KOPT-K1 (cell line): Measurements from ENCODE around the gene E4F1.
"Not testable (repeated sequence)": the region's sequence is repeated elsewhere in the genome, so short reads cannot be mapped to it uniquely, and the experiment has no call there.

Experiments used
- H3K27ac ChIP-seq: fragments of 200-600 bp; sonication (generic); 2 replicates; pipeline ENCODE4 v1.5.1; 2016; ENCODE audit warnings: antibody characterized with exemption, mild to moderate bottlenecking, low read depth, low read length; ENCODE audit not compliant: poor library complexity, severe bottlenecking
- H3K36me3 ChIP-seq: fragments of 200-600 bp; sonication (generic); 2 replicates; pipeline ENCODE4 v1.5.1; 2017; ENCODE audit warnings: antibody characterized with exemption, mild to moderate bottlenecking, low read length, moderate library complexity; ENCODE audit not compliant: insufficient read depth
- H3K9me3 ChIP-seq: fragments of 200-600 bp; sonication (generic); 2 replicates; pipeline ENCODE4 v1.5.1; 2017; ENCODE audit warnings: antibody characterized with exemption, low read length, mild to moderate bottlenecking; ENCODE audit not compliant: insufficient read depth, poor library complexity, severe bottlenecking

Gene E4F1

DNA sequence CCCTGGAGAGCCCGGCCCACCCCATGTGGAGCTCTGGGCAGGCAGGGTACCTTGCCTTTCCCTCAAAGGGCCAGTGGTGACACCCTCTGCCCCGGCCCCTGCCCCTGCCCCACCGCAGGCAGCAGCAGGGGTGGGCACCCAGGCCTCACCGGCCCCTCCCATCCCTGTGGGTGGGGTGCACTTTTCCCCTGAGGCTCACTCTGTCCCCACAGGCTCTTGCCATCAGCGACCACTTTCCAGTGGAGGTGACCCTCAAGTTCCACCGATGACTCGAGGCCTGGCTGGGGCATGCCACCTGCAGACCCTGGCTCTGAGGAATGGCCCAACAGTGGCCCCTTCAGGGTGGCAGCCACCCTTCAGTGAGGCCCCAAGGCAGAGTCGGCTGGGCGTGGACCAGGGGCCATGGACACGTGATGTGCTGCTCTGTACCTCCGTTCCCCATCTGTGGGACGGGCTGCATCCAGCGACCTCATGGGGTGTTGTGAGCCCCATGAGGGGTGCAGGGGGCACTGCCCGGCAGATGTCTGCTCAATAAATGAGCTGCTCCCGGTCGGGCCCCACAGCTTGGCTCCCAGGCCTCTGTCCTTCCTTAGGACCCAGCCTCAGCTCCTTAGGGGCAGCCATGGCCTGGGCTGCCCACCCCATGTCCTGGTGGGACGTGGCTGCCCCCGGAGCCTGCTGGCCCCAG, 14.9 kb downstream of the E4F1 start:
- Histone ChIP-seq H3K9me3 (no peaks in the 10 kb centered on the region), H3K36me3 (peaks cover 80% of the 10 kb centered on the region), H3K27ac (no peak overlapping the region)

DNA sequence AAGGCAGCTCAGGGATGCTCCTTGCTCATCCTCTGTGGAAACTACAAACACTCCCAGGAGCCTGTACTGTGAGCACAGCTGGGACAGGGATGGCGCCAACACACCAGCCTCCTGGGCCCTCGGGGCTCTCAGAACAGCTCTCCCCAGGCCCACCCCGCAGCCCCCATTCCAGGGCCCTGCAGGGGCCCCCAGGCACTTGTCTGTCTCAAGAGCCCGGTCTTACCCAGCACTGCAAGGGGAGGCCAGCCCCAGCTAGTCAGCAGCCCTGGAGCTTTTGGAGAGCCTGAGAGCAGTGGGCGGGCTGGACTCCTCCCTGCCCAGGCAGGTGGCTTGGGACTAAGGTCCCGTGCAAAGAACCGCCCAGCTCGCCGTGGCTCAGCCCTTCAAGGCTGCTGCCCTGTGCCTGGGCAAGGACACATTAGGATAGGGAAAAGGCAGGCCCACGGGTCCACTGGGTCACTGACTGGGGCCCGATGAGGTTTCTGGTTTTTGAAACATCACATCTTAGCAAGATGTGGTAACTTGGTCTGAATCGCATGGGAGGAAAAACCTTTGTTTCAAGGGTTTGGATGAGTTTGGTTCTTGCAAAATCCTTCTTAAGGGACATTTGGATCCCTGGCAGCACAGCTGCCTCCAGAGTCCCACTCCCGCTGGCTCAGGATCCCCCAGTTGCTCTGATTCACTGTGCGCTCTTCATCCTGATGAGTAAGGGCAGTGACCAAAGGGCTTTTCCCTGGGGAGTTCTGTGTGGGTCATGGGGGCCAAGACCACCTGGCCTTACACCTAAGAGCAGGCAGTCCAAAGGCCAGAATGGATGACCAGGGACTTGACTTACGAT, 15.7 kb downstream of the E4F1 start:
- Histone ChIP-seq H3K27ac (no peak overlapping the region), H3K9me3 (no peaks in the 10 kb centered on the region), H3K36me3 (peaks cover 80% of the 10 kb centered on the region)

DNA sequence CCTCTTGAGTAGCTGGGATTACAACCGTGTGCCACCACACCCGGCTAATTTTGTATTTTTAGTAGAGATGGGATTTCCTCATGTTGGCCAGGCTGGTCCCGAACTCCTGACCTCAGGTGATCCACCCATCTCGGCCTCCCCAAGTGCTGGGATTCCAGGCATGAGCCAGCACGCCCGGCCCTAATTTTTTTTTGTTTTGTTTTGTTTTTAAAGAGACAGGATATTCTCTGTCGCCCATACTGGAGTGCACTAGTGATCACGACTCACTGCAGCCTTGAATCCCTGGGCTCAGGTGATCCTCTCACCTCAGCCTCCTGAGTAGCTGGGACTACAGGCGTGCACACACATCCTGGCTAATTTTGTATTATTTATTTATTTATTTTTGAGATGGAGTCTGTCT, 16.9 kb downstream of the E4F1 start:
- not testable (repeated sequence) for H3K9me3 ChIP-seq, H3K27ac ChIP-seq
- H3K36me3 ChIP-seq, result peaks cover 80% of the 10 kb centered on the region

DNA sequence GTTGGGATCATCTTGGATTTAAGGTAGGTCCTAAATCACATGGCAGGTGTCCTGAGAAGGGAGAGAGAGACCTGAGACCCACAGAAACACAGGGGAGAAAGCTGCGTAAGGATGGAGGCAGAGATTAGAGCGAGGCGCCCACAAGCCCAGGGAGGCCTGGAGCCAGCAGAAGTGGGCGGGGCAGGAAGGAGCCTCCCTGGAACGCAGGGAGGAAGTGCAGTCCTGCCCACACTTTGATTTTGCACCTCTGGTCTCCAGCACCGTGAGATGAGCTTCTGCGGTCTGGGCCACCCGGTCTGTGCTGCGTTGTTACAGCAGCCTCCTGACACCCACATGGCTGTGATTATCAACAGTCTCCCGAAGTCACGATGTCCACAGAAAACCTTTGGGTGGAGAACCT, 19.2 kb downstream of the E4F1 start:
- H3K9me3 ChIP-seq, result no peaks in the 10 kb centered on the region
- H3K36me3 ChIP-seq, result peaks cover 88% of the 10 kb centered on the region
- H3K27ac ChIP-seq, result no peak overlapping the region

DNA sequence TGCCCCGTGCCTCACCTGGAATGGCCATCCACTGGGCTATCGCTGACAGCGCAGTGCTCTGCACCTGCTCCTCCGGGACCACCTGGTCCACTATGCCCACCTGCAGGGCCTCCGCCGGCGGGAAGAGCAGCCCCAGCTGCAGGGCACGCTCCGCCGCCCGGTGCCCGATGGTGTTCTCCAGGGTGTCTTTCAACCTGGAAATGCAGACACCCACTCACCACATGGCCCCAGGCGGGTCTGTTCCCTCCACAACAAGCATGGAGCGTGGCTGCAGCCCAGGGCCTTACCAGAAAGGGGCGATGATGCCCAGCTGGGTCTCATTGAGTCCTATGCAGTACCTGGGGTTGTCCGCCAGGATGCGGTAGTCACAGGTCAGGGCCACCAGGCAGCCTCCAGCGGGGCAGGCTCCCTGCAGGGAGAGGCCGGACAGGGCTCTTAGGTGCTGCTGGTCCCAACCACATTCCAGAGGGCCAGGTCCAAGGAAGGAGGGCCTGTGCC, 19.7 kb downstream of the E4F1 start:
- peaks cover 88% of the 10 kb centered on the region for H3K36me3 ChIP-seq
- H3K9me3 ChIP-seq, result no peaks in the 10 kb centered on the region
- H3K27ac ChIP-seq, result no peak overlapping the region

DNA sequence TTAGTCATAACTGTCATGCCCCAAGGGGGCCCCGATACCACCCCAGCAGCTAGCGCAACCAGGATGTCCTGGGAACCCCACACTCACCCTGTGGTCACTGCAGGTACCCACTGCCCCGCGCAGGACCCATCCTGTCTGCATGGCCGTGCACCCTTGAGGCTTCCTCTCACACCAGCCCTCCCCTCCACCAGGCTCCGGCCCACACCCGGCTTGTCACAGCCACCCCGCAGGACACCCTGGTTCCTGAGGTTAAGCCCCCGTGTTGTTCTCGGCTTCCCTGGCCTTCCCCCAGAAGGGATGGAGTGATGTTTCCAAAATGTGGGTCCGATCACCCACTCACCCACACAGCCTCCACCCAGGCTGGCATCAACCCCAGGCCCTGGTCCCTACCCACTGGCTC, 20.4 kb downstream of the E4F1 start:
- no peak overlapping the region for H3K27ac ChIP-seq
- H3K36me3 ChIP-seq, result peaks cover 88% of the 10 kb centered on the region
- no peaks in the 10 kb centered on the region for H3K9me3 ChIP-seq

DNA sequence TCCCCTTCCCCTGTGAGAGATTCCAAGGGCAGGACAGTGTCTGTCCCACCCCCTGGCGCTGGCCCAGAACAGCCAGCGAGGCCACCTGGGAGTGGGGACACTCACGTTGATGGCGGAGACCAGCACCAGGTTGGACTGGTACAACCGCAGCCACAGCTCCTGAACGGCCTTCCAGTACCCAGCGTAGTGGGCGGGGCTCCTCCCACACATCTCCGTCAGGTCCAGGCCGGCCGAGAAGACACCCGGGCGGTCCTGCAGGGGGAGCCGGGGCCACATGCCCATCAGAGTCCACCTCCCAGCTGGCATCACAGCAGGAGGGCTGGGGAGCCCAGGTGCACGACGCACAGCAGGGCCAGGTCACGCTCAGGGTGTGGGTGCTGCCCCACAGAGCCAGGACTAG, 20.9 kb downstream of the E4F1 start:
- Histone ChIP-seq H3K27ac (no peak overlapping the region), H3K9me3 (no peaks in the 10 kb centered on the region), H3K36me3 (peaks cover 88% of the 10 kb centered on the region)

DNA sequence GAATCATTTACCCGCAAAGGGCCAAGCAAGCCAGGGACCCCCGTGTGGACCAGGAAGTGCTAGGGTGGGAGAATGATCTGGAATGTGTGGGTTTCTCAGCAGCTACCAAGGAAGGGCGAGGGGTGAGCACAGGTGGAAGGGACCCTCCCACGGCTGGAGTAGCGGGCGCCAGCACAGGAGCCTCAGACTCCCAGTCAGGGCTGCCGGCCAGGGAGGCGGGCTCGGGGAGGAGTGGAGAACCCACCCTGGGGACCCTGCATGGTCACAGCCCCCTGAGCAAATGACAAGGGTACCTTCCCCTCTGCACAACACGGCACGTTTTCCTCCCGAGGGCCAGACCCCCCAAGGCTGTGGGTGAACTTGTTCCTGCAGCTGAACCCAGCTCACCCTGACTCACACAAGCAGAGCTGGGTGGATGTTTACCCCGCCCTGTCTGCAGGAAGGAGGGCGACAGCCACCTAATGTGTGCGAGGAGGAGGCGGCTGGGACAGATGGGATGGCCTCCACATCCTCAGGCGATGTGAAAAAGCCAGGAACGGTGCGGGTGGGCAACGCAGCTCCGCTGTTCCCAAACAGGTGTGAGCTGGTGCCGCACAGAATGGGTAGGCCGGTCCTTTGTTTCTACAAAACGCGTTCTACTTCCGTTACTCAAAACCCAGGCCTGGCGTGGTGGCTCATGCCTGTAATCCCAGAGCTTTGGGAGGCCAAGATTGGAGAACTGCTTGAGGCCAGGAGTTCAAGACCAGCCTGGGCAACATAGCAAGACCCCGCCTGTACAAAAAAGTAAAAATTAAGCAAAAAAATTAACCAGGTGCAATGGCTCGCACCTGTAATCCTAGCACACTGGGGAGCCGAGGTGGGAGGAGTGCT, 21.8 kb downstream of the E4F1 start:
- H3K27ac ChIP-seq, result no peak overlapping the region
- H3K9me3 ChIP-seq, result no peaks in the 10 kb centered on the region
- H3K36me3 ChIP-seq, result peaks cover 90% of the 10 kb centered on the region

DNA sequence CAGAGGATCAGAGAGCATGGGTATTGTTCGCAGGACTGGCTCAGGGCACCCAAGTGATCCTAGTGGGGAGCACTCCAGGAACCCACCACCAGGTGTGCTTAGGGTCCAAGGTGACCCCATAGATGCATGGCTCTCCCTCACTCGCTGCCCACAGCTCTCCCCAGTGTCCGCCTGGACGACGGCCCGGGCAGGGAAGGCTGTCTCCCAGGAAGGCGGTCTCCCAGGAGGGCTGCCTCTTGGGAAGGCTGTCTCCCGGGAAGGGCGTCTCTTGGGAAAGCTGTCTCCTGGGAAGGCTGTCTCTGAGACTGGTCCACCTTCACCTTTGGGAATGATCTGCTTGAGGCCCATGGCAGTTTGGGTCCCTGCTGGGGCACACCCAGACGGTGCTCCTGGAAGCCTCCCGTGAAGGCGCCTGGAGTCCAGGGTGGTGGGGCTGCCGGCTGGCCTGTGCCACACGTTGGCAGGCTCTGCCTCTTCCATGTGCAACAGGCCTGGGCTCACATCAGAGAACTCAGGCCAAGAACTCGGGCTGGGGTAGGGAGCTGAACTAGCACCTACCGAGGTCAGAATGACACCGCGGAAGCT, 23.0 kb downstream of the E4F1 start:
- no peaks in the 10 kb centered on the region for H3K9me3 ChIP-seq
- no peak overlapping the region for H3K27ac ChIP-seq
- H3K36me3 ChIP-seq, result peaks cover 99% of the 10 kb centered on the region

DNA sequence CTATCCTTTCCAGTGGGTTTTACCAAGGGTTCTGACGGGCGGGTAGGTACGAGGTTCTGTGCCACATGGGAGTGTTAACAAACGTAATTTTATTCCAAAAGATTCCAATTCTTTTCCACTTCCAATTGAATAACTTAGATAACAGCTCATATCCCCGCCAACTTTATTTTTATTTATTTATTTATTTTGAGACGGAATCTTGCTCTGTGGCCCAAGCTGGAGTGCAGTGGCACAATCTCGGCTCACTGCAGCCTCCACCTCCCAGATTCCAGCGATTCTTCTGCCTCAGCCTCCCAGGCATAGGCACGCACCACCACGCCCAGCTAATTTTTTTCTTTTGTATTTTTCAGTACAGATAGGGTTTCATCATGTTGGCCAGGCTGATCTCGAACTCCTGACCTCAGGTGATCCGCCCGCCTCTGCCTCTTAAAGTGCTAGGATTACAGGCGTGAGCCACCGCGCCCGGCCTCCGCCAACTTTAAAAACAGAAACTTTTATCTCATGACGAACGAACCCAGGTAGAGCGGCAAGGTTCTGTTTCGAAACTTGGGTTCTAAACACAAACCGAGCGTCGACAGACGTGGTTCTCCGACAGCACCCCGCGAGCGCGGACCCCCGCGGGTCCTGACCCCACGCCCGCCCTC, 27.4 kb downstream of the E4F1 start:
- Histone ChIP-seq H3K9me3 (no peaks in the 10 kb centered on the region), H3K27ac (no peak overlapping the region), H3K36me3 (peaks cover 99% of the 10 kb centered on the region)

DNA sequence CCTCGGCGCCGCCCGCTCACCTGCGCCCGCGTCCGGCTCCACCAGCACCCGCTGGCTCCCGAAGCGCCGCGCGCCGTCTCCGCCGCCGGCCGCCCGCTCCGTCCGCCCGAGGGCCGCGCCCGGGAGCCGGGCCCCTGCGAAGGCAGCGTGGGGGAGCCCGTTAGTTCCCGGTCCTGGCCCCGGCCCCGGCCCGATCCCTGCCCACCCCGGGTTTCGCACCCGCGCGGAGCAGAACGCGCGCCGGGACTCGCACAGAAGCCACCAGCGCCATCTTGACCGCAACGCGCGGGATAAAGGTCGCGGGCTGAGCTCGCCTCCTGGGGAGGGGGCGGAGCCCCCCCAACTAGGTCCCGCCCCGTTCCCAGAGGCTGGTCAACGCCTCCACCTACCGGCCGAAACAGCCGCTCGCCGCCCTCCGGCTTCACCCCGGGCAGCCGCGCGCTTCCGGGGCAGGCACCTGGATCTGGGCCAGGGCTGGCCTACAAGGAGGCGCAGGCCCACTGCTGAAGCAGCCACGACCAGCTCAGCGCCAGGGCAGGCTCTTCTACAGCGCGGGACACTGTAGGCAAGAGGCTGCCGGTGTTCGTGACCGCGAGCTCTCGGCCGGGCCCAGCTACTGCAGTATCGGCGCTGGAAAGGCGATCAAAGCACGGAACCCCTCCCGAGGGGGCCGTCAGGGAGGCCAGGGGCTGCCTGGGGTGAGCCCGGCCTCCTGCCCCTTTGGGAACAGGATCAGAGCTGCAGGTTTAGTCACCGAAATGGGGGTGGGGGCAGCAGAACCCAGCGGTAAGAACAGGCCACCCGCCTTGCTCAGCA, 28.1 kb downstream of the E4F1 start, which contains the start of gene ECI1:
ECI1 (minus strand) TSS at position 292 of the 816 bp plus-strand sequence; CDS start at position 271, 21 bp downstream.
- H3K27ac ChIP-seq, result no peak within 1 kb of the TSS
- H3K9me3 ChIP-seq, result no peaks in the 10 kb centered on the region
- H3K36me3 ChIP-seq, result peaks cover 99% of the 10 kb centered on the region

DNA sequence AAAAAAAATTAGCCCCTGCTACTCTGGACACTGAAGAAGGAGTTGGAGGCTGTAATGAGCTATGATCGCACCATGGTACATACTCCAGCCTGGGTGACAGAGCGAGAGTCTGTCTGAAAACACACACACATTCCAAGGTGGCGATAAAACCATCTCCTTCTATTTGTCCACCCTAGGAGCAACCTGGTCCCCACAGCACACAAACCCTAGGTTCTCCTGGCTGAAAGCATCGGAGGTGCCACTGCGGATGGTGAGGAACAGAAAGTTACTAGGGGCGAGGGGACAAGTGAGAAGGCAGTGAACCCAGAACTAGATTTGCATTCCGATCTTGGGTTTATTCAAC, 29.4 kb downstream of the E4F1 start:
- H3K36me3 ChIP-seq, result peaks cover 99% of the 10 kb centered on the region
- H3K9me3 ChIP-seq, result no peaks in the 10 kb centered on the region
- H3K27ac ChIP-seq, result no peak overlapping the region

DNA sequence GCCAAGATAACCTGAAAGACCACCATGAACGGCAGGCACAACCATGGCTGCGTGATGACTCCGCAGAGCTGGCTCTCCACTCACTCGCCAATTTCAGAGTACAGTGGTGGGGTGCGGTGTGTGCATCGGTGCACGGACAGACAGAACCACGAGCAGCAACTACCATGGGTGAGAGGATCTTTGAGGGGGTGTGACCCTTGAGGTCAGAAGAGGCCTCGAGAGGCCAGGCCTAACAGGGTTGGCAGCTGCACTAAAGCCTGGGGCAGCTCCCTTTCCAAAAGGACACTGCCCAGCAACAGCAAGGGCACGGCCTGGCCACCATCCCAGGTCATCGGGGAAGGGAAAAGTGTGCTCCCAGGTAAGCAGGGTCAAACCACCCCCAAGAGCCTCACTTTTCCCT, 29.9 kb downstream of the E4F1 start:
- Histone ChIP-seq H3K27ac (no peak overlapping the region), H3K9me3 (no peaks in the 10 kb centered on the region), H3K36me3 (peaks cover 99% of the 10 kb centered on the region)
